Muscle of arm (tissue), 12 donors: ENCODE measurements around the gene HSPA12A. TPM values are rescaled to one million over a fixed set of nuclear protein-coding genes. Genes with fewer than 3 reads are reported as not detected.
"Not testable (repeated sequence)": the region's sequence is repeated elsewhere in the genome, so short reads cannot be mapped to it uniquely, and the experiment has no call there.

ENCODE experiments used
- DNase-seq: peaks from one replicate; pipeline ENCODE4 v3.0.0-alpha.2; 2013
- polyA plus RNA-seq, 12 donors: library from polyadenylated mRNA; unstranded; fragments of 120-200 nt; gene quantifications; one replicate each; pipeline ENCODE4 v1.2.1, GENCODE V29; 2013; ENCODE audit not compliant: insufficient read length in 12 of 12

The HSPA12A gene
- polyA plus RNA-seq, 12 donors, result 4.6 to 14.6 (median 7.4) TPM; not detected in 1

- DNase-seq, result no peak
These were observed 24.3 kb downstream of the HSPA12A start for GRCh38 chr10:116718058-116718457.

GRCh38 chr10:116716381-116716780, 26.0 kb downstream of the HSPA12A start:
- no peak for DNase-seq

GRCh38 chr10:116715839-116716377, 26.5 kb downstream of the HSPA12A start:
- DNase-seq, result no peak

- peak; percentile 10 for DNase-seq
These were observed 27.0 kb downstream of the HSPA12A start for GRCh38 chr10:116715341-116715740.

GRCh38 chr10:116713846-116714245, 28.5 kb downstream of the HSPA12A start:
- DNase-seq, result no peak

GRCh38 chr10:116712989-116713543, 29.3 kb downstream of the HSPA12A start:
- no peak for DNase-seq

GRCh38 chr10:116712519-116712918, 29.8 kb downstream of the HSPA12A start:
- no peak for DNase-seq

- DNase-seq, result not testable (repeated sequence)
These were observed 30.6 kb downstream of the HSPA12A start for GRCh38 chr10:116711803-116712202.

GRCh38 chr10:116710076-116710475, 32.3 kb downstream of the HSPA12A start:
- no peak for DNase-seq

- no peak for DNase-seq
These were observed 33.5 kb downstream of the HSPA12A start for GRCh38 chr10:116708877-116709276.

- DNase-seq, result no peak
These were observed 34.0 kb downstream of the HSPA12A start for GRCh38 chr10:116708391-116708821.

GRCh38 chr10:116707981-116708380, 34.4 kb downstream of the HSPA12A start:
- DNase-seq, result no peak

GRCh38 chr10:116706281-116706680, 36.1 kb downstream of the HSPA12A start:
- no peak for DNase-seq

GRCh38 chr10:116705498-116705897, 36.9 kb downstream of the HSPA12A start:
- DNase-seq, result no peak

- no peak for DNase-seq
These were observed 37.4 kb downstream of the HSPA12A start for GRCh38 chr10:116704926-116705325.

- DNase-seq, result no peak
These were observed 40.2 kb downstream of the HSPA12A start for GRCh38 chr10:116702165-116702564.

GRCh38 chr10:116699471-116700150, 42.8 kb downstream of the HSPA12A start:
- no peak for DNase-seq

GRCh38 chr10:116699049-116699448, 43.3 kb downstream of the HSPA12A start:
- no peak for DNase-seq

GRCh38 chr10:116698364-116698763, 44.0 kb downstream of the HSPA12A start:
- DNase-seq, result no peak

- DNase-seq, result no peak
These were observed 44.5 kb downstream of the HSPA12A start for GRCh38 chr10:116697816-116698215.

GRCh38 chr10:116696919-116697318, 45.4 kb downstream of the HSPA12A start:
- no peak for DNase-seq

GRCh38 chr10:116694927-116695268, 47.5 kb downstream of the HSPA12A start:
- DNase-seq, result no peak

- DNase-seq, result no peak
These were observed 48.0 kb downstream of the HSPA12A start for GRCh38 chr10:116694243-116694926.
